B cell (primary cell): Measurements from ENCODE around the gene GCSAML. TPM values are rescaled to one million over a fixed set of nuclear protein-coding genes. Genes with fewer than 3 reads are reported as not detected.

Experiments
- ATAC-seq: fragments of 200-7000 bp; cut with Tn5 transposase; one replicate; pipeline ENCODE4 v1.10.0; 2021; ENCODE audit warnings: low read depth, mild to moderate bottlenecking, moderate number of reproducible peaks, moderate library complexity
- CTCF ChIA-PET: fragments of 350-600 bp; sonication (Branson Sonifier 250); formaldehyde crosslinking; loops from one replicate; lab custom pipeline; 2021; ENCODE audit warnings: antibody characterized with exemption, inconsistent platforms; lab: Charles Lee
- POLR2A ChIA-PET: fragments of 350-600 bp; sonication (Branson Sonifier 250); formaldehyde crosslinking; loops from one replicate; lab custom pipeline; 2021; ENCODE audit warnings: antibody characterized with exemption; lab: Charles Lee
- DNase-seq: peaks from one replicate; pipeline ENCODE4 v3.0.0; 2013
- H2AFZ ChIP-seq: 2 replicates; pipeline ENCODE4 v1.6.1; 2012; ENCODE audit warnings: mild to moderate bottlenecking, low read depth, low read length; ENCODE audit not compliant: insufficient read depth, poor library complexity, severe bottlenecking
- H3K27ac ChIP-seq, 2 donors: 1 replicate in 1 of 2; 2 replicates in 1 of 2; pipeline ENCODE4 v1.5.1; 2012 to 2013; ENCODE audit warnings: low read length in 2 of 2, mild to moderate bottlenecking in 2 of 2, moderate library complexity in 1 of 2
- H3K27me3 ChIP-seq, 4 experiments: fragments of 200-600 bp in 1 of 4; sonication (generic) in 1 of 4; replicated peaks in 1 of 4; 1 replicate in 2 of 4; 2 replicates in 2 of 4; pipeline versions ENCODE4 v1.6.1 to v1.7.0; 2013 to 2016; ENCODE audit warnings: low read length in 3 of 4, mild to moderate bottlenecking in 2 of 4, mixed read lengths in 1 of 4, moderate library complexity in 1 of 4; ENCODE audit not compliant: insufficient read depth in 4 of 4, control insufficient read depth in 3 of 4; ENCODE audit errors: control extremely low read depth in 1 of 4
- H3K36me3 ChIP-seq, 2 experiments: replicated peaks in 1 of 2; 1 replicate in 1 of 2; 2 replicates in 1 of 2; pipeline versions ENCODE4 v1.6.1 to v1.7.1; 2013; ENCODE audit warnings: low read length in 1 of 2; ENCODE audit not compliant: insufficient read depth in 2 of 2, control insufficient read depth in 1 of 2; ENCODE audit errors: control extremely low read depth in 1 of 2, extremely low read depth in 1 of 2
- H3K4me1 ChIP-seq, 2 donors: fragments of 200-600 bp in 1 of 2; sonication (generic) in 1 of 2; 1 replicate in 1 of 2; 2 replicates in 1 of 2; pipeline versions ENCODE4 v1.5.1 to v1.6.1; 2013 to 2017; ENCODE audit warnings: low read length in 2 of 2; ENCODE audit not compliant: control insufficient read depth in 2 of 2, insufficient read depth in 2 of 2
- H3K4me2 ChIP-seq: replicated peaks from 2 replicates; pipeline ENCODE3; 2012; ENCODE audit warnings: mild to moderate bottlenecking, low read depth, low read length; ENCODE audit not compliant: poor library complexity, severe bottlenecking
- H3K4me3 ChIP-seq, 5 experiments: fragments of 200-600 bp in 1 of 5; sonication (generic) in 1 of 5; 1 replicate in 3 of 5; 2 replicates in 2 of 5; pipeline versions ENCODE4 v1.5.1 to v1.7.0; 2011 to 2016; ENCODE audit warnings: low read length in 4 of 5, mild to moderate bottlenecking in 4 of 5, low read depth in 2 of 5, control low read depth in 1 of 5, moderate library complexity in 1 of 5; ENCODE audit not compliant: insufficient read depth in 1 of 5; ENCODE audit errors: control extremely low read depth in 1 of 5, extremely low read depth in 1 of 5
- H3K79me2 ChIP-seq: fragments of 200-600 bp; sonication (generic); one replicate; pipeline ENCODE4 v1.6.0; 2016; ENCODE audit warnings: low read length; ENCODE audit not compliant: control insufficient read depth, insufficient read depth
- H3K9ac ChIP-seq: fragments of 200-600 bp; sonication (generic); 2 replicates; pipeline ENCODE4 v1.6.1; 2017; ENCODE audit warnings: mild to moderate bottlenecking, low read length, moderate library complexity
- H3K9me3 ChIP-seq, 3 donors: one replicate each; pipeline versions ENCODE4 v1.6.1 to v1.7.1; 2013; ENCODE audit warnings: low read length in 2 of 3; ENCODE audit not compliant: control insufficient read depth in 2 of 3, insufficient read depth in 1 of 3; ENCODE audit errors: control extremely low read depth in 1 of 3
- H4K20me1 ChIP-seq: 2 replicates; pipeline ENCODE4 v1.6.0; 2012; ENCODE audit warnings: mild to moderate bottlenecking, low read length; ENCODE audit not compliant: insufficient read depth, control insufficient read depth, poor library complexity, severe bottlenecking
- H3K27ac Mint-ChIP-seq: one replicate; pipeline ENCODE4 v1.8.0; 2021; ENCODE audit warnings: mixed read lengths
- H3K27me3 Mint-ChIP-seq: one replicate; pipeline ENCODE4 v1.8.0; 2021; ENCODE audit warnings: mixed read lengths
- H3K4me1 Mint-ChIP-seq: one replicate; pipeline ENCODE4 v1.8.0; 2021; ENCODE audit warnings: mixed read lengths
- H3K4me3 Mint-ChIP-seq: one replicate; pipeline ENCODE4 v1.8.0; 2021; ENCODE audit warnings: mixed read lengths
- H3K9me3 Mint-ChIP-seq: one replicate; pipeline ENCODE4 v1.8.0; 2022; ENCODE audit warnings: mixed read lengths; ENCODE audit not compliant: insufficient read depth
- EZH2 ChIP-seq: IDR thresholded peaks from 2 replicates; pipeline ENCODE4 v1.6.1; 2012; ENCODE audit warnings: borderline replicate concordance, low read depth, mild to moderate bottlenecking, moderate library complexity, low read length; ENCODE audit not compliant: insufficient read depth, poor library complexity, severe bottlenecking
- WGBS: methylation state at CpG from one replicate; pipeline ENCODE4 v1.1.5; 2013; ENCODE audit warnings: missing lambda C conversion rate; ENCODE audit not compliant: insufficient coverage; 5-methylcytosine and 5-hydroxymethylcytosine counted together
- intact Hi-C: fragments of 100-400 bp; cut with micrococcal nuclease; formaldehyde crosslinking; loops from one replicate; pipeline ENCODE4 v1.10.0; 2022
- polyA plus RNA-seq: library from polyadenylated mRNA; depleted of rRNA; stranded (reverse); fragments of >200 nt; gene quantifications from 2 replicates; pipeline ENCODE4 v1.2.3, GENCODE V29; 2012
- total RNA-seq, 2 donors: library from RNA; stranded (reverse); fragments of 120-200 nt in 1 of 2; gene quantifications; 1 replicate in 1 of 2; 2 replicates in 1 of 2; pipeline versions ENCODE4 v1.2.3 to v1.2.4, GENCODE V29; 2013 to 2022
- TF ChIP-seq, protein P1 (sequence below): fragments of 200-600 bp; IDR thresholded peaks from one replicate; pipeline ENCODE4 v1.8.0; 2022; ENCODE audit warnings: antibody characterized with exemption, mild to moderate bottlenecking

GCSAML gene
- total and polyA plus RNA-seq, 2 donors (not counting 1 experiment from before 2014, with no cell fraction given) = not detected

DNA sequence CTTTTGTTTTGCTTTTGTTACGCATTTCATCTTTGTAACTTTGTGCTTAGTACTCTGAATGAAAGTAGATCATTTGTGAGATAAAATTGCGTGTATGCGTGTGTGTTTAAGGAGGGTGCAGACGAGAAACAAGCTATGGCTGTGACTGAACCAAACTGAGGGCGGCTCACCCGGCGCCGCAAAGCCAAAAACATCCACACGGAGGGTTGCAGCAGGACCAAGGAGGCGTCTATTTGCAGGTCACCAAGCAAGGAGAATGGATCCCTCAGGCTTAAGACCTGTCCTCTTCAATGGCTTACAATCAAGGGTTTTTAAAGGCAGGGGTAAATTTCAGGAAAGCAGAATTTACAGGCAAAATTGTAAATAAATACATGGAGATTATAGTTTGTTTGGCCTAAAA lies 12.8 kb downstream of the GCSAML start:
- Histone ChIP-seq H3K4me2 (no peak overlapping the region), H3K4me3 (no peak overlapping the region), H2AFZ (no peak overlapping the region), H3K36me3 (no peaks in the 10 kb centered on the region), H3K27ac (no peak overlapping the region), H3K9ac (no peak overlapping the region), H3K9me3 (no peaks in the 10 kb centered on the region), H4K20me1 (no peaks in the 10 kb centered on the region), H3K4me1 (no peaks in the 10 kb centered on the region), H3K79me2 (no peaks in the 10 kb centered on the region), H3K27me3 (no peaks in the 10 kb centered on the region)
- ATAC-seq (no peak), DNase-seq (no peak)
- Mint-ChIP-seq H3K27me3 (peaks cover 9% of the 10 kb centered on the region), H3K9me3 (no peaks in the 10 kb centered on the region), H3K4me1 (no peaks in the 10 kb centered on the region), H3K4me3 (no peak overlapping the region), H3K27ac (no peak overlapping the region)
- WGBS = 88% methylated on average over 9 of the region's 10 CpGs
- ChIA-PET POLR2A (no interaction called here), CTCF (no interaction called here)
- TF ChIP-seq EZH2 = no peak
- TF ChIP-seq, protein P1, sequence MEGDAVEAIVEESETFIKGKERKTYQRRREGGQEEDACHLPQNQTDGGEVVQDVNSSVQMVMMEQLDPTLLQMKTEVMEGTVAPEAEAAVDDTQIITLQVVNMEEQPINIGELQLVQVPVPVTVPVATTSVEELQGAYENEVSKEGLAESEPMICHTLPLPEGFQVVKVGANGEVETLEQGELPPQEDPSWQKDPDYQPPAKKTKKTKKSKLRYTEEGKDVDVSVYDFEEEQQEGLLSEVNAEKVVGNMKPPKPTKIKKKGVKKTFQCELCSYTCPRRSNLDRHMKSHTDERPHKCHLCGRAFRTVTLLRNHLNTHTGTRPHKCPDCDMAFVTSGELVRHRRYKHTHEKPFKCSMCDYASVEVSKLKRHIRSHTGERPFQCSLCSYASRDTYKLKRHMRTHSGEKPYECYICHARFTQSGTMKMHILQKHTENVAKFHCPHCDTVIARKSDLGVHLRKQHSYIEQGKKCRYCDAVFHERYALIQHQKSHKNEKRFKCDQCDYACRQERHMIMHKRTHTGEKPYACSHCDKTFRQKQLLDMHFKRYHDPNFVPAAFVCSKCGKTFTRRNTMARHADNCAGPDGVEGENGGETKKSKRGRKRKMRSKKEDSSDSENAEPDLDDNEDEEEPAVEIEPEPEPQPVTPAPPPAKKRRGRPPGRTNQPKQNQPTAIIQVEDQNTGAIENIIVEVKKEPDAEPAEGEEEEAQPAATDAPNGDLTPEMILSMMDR = no peak
- intact Hi-C loops = no loop called here

DNA sequence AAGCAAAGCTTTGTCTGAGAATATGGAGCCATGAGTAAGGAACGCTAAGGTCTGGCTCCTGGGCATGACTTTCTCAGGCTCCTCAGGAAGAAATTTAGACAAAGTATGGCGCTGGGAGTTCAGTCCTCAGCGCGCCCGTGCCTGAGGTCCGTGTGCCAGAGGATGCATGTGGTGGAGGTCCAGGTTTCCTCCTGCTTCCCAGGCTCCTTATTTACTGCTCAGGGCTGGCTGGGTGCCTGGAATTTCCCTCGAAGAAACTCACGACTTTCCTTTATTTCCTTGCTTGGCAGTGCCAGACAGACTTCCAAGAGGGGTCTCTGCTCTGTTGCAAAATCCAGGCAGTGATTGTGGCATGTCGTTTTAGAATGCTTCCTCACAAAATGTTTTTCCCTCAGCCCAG lies 13.3 kb downstream of the GCSAML start:
- Histone ChIP-seq H3K27ac (no peak overlapping the region), H3K4me2 (no peak overlapping the region), H3K79me2 (no peaks in the 10 kb centered on the region), H4K20me1 (no peaks in the 10 kb centered on the region), H3K36me3 (no peaks in the 10 kb centered on the region), H2AFZ (no peak overlapping the region), H3K27me3 (no peaks in the 10 kb centered on the region), H3K4me1 (no peaks in the 10 kb centered on the region), H3K4me3 (no peak overlapping the region), H3K9me3 (no peaks in the 10 kb centered on the region), H3K9ac (no peak overlapping the region)
- no peaks in the 10 kb centered on the region for H3K9me3 Mint-ChIP-seq
- no peak for ATAC-seq
- no peak for DNase-seq
- no peak for TF ChIP-seq EZH2
- intact Hi-C loops = no loop called here
- POLR2A ChIA-PET = no interaction called here
- CTCF ChIA-PET = no interaction called here
- 67% methylated on average over 8 of the region's 9 CpGs for WGBS
- H3K27ac Mint-ChIP-seq = no peak overlapping the region
- no peak overlapping the region for H3K4me3 Mint-ChIP-seq
- H3K4me1 Mint-ChIP-seq = no peaks in the 10 kb centered on the region
- peaks cover 9% of the 10 kb centered on the region for H3K27me3 Mint-ChIP-seq
